Activated CD4-positive, alpha-beta T cell treated with anti-CD3 and anti-CD28 coated beads for 36 hours (primary cell): ENCODE measurements around the gene HIPK2. TPM values are rescaled to one million over a fixed set of nuclear protein-coding genes. Genes with fewer than 3 reads are reported as not detected.

ENCODE experiments used
- ATAC-seq: fragments of 200-7000 bp; cut with Tn5 transposase; one replicate; pipeline ENCODE4 v1.10.0; 2021; ENCODE audit warnings: mild to moderate bottlenecking, moderate library complexity
- CTCF ChIA-PET: fragments of 350-600 bp; sonication (Branson Sonifier 250); formaldehyde crosslinking; loops from one replicate; lab custom pipeline; 2021; ENCODE audit warnings: antibody characterized with exemption; lab: Charles Lee
- POLR2A ChIA-PET: fragments of 350-600 bp; sonication (Branson Sonifier 250); formaldehyde crosslinking; loops from one replicate; lab custom pipeline; 2021; ENCODE audit warnings: antibody characterized with exemption, inconsistent platforms; lab: Charles Lee
- DNase-seq: peaks from one replicate; pipeline ENCODE4 v3.0.0-alpha.2; 2020
- H3K27ac Mint-ChIP-seq: one replicate; pipeline ENCODE4 v1.8.0; 2021; ENCODE audit warnings: mixed read lengths
- H3K27me3 Mint-ChIP-seq: one replicate; pipeline ENCODE4 v1.8.0; 2021; ENCODE audit warnings: mixed read lengths
- H3K36me3 Mint-ChIP-seq: one replicate; pipeline ENCODE4 v1.8.0; 2021; ENCODE audit warnings: low read depth, mixed read lengths
- H3K4me1 Mint-ChIP-seq: one replicate; pipeline ENCODE4 v1.8.0; 2021; ENCODE audit warnings: mixed read lengths
- H3K4me3 Mint-ChIP-seq: one replicate; pipeline ENCODE4 v1.8.0; 2021; ENCODE audit warnings: mild to moderate bottlenecking, moderate library complexity, mixed read lengths
- H3K9me3 Mint-ChIP-seq: one replicate; pipeline ENCODE4 v1.8.0; 2021; ENCODE audit warnings: low read depth, mixed read lengths
- intact Hi-C, 2 experiments: fragments of 100-400 bp; cut with DNase I in 1 of 2; cut with micrococcal nuclease in 1 of 2; formaldehyde crosslinking; loops; one replicate each; pipeline versions ENCODE4 v1.14.2 to v1.15.1; 2022 to 2024; cut with DNase I, micrococcal nuclease
- total RNA-seq, 2 experiments: library from RNA; stranded (reverse); gene quantifications; one replicate each; pipeline ENCODE4 v1.2.3, GENCODE V29; 2021

The HIPK2 gene
- total RNA-seq, 2 experiments from 2014 or later = 23.9 to 36.2 TPM

- ATAC-seq (no peak), DNase-seq (no peak)
- H3K4me1 Mint-ChIP-seq = peaks cover 54% of the 10 kb centered on the region
- no peak overlapping the region for H3K4me3 Mint-ChIP-seq
- peaks cover 8% of the 10 kb centered on the region for H3K36me3 Mint-ChIP-seq
- intact Hi-C loops = loop anchor here in 1 of 2 experiments (1.0 kb wide), 1 partner anchor 44 kb away; no protein-coding TSS in a partner anchor
- POLR2A ChIA-PET = interaction anchor here (0.9 kb wide), 1 partner anchor 49 kb away, joined by 3 read pairs; no protein-coding TSS in a partner anchor
- H3K27me3 Mint-ChIP-seq = no peaks in the 10 kb centered on the region
- CTCF ChIA-PET = interaction anchor here (0.7 to 1.0 kb wide), 2 partner anchors 45 to 70 kb away, joined by 3 to 4 read pairs; no protein-coding TSS in a partner anchor
- H3K9me3 Mint-ChIP-seq = no peaks in the 10 kb centered on the region
- H3K27ac Mint-ChIP-seq = no peak overlapping the region
These were observed 51.8 kb downstream of the HIPK2 start for GRCh38 chr7:139725858-139726484.

- CTCF ChIA-PET = interaction anchor here (0.7 to 1.3 kb wide), 4 partner anchors 12 to 79 kb away, joined by 3 to 5 read pairs (median 4); no protein-coding TSS in a partner anchor
- H3K9me3 Mint-ChIP-seq = no peaks in the 10 kb centered on the region
- no peaks in the 10 kb centered on the region for H3K27me3 Mint-ChIP-seq
- DNase-seq (no peak), ATAC-seq (no peak)
- H3K4me3 Mint-ChIP-seq = no peak overlapping the region
- intact Hi-C loops = no loop called here
- H3K4me1 Mint-ChIP-seq = peaks cover 48% of the 10 kb centered on the region
- peaks cover 8% of the 10 kb centered on the region for H3K36me3 Mint-ChIP-seq
- no peak overlapping the region for H3K27ac Mint-ChIP-seq
- POLR2A ChIA-PET = no interaction called here
These were observed 52.7 kb downstream of the HIPK2 start for GRCh38 chr7:139725077-139725476.

GRCh38 chr7:139722604-139723003 lies 55.2 kb downstream of the HIPK2 start:
- ATAC-seq (no peak), DNase-seq (no peak)
- H3K4me3 Mint-ChIP-seq = no peak overlapping the region
- ChIA-PET CTCF (no interaction called here), POLR2A (no interaction called here)
- H3K27me3 Mint-ChIP-seq = no peaks in the 10 kb centered on the region
- no peaks in the 10 kb centered on the region for H3K9me3 Mint-ChIP-seq
- H3K4me1 Mint-ChIP-seq = peaks cover 38% of the 10 kb centered on the region
- peaks cover 3% of the 10 kb centered on the region for H3K36me3 Mint-ChIP-seq
- intact Hi-C loops = no loop called here
- no peak overlapping the region for H3K27ac Mint-ChIP-seq

GRCh38 chr7:139721821-139722220 lies 56.0 kb downstream of the HIPK2 start:
- ATAC-seq = no peak
- no peak for DNase-seq
- CTCF ChIA-PET = interaction anchor here (1.0 kb wide), 1 partner anchor 31 kb away, joined by 3 read pairs; no protein-coding TSS in a partner anchor
- Mint-ChIP-seq H3K36me3 (no peaks in the 10 kb centered on the region), H3K4me1 (peaks cover 30% of the 10 kb centered on the region), H3K9me3 (no peaks in the 10 kb centered on the region), H3K27me3 (no peaks in the 10 kb centered on the region), H3K4me3 (no peak overlapping the region), H3K27ac (no peak overlapping the region)
- POLR2A ChIA-PET = interaction anchor here (0.5 kb wide), 1 partner anchor 49 kb away, joined by 3 read pairs; no protein-coding TSS in a partner anchor
- intact Hi-C loops = no loop called here

- Mint-ChIP-seq H3K4me1 (peaks cover 26% of the 10 kb centered on the region), H3K9me3 (no peaks in the 10 kb centered on the region), H3K4me3 (no peak overlapping the region), H3K27me3 (no peaks in the 10 kb centered on the region), H3K27ac (no peak overlapping the region), H3K36me3 (peaks cover 2% of the 10 kb centered on the region)
- intact Hi-C loops = no loop called here
- ATAC-seq = no peak
- CTCF ChIA-PET = interaction anchor here (1.0 kb wide), 1 partner anchor 32 kb away, joined by 3 read pairs; no protein-coding TSS in a partner anchor
- no peak for DNase-seq
- POLR2A ChIA-PET = no interaction called here
These were observed 56.4 kb downstream of the HIPK2 start for GRCh38 chr7:139721417-139721816.

GRCh38 chr7:139720705-139721231 lies 57.0 kb downstream of the HIPK2 start:
- intact Hi-C loops = no loop called here
- peak; percentile 42 for DNase-seq

GRCh38 chr7:139720186-139720585 lies 57.6 kb downstream of the HIPK2 start:
- H3K27ac Mint-ChIP-seq = no peak overlapping the region
- H3K27me3 Mint-ChIP-seq = no peaks in the 10 kb centered on the region
- CTCF ChIA-PET = interaction anchor here (0.8 kb wide), 1 partner anchor 11 kb away, joined by 3 read pairs; no protein-coding TSS in a partner anchor
- POLR2A ChIA-PET = no interaction called here
- no peak for DNase-seq
- H3K9me3 Mint-ChIP-seq = no peaks in the 10 kb centered on the region
- peaks cover 13% of the 10 kb centered on the region for H3K36me3 Mint-ChIP-seq
- intact Hi-C loops = no loop called here
- H3K4me1 Mint-ChIP-seq = peaks cover 16% of the 10 kb centered on the region
- no peak overlapping the region for H3K4me3 Mint-ChIP-seq
- no peak for ATAC-seq

More at GRCh38 chr7:139720705-139721231, 57.0 kb downstream of the HIPK2 start:
- peak; percentile 69 for ATAC-seq
- ChIA-PET POLR2A (no interaction called here), CTCF (interaction anchor here (1.0 kb wide), 1 partner anchor 32 kb away, joined by 3 read pairs; no protein-coding TSS in a partner anchor)
- no peak overlapping the region for H3K4me3 Mint-ChIP-seq
- H3K9me3 Mint-ChIP-seq = no peaks in the 10 kb centered on the region
- H3K36me3 Mint-ChIP-seq = peaks cover 7% of the 10 kb centered on the region
- peaks cover 20% of the 10 kb centered on the region for H3K4me1 Mint-ChIP-seq
- no peaks in the 10 kb centered on the region for H3K27me3 Mint-ChIP-seq
- H3K27ac Mint-ChIP-seq = no peak overlapping the region

GRCh38 chr7:139718859-139719258 lies 58.9 kb downstream of the HIPK2 start:
- CTCF ChIA-PET = no interaction called here
- H3K36me3 Mint-ChIP-seq = peaks cover 20% of the 10 kb centered on the region
- H3K27me3 Mint-ChIP-seq = no peaks in the 10 kb centered on the region
- H3K27ac Mint-ChIP-seq = no peak overlapping the region
- POLR2A ChIA-PET = no interaction called here
- ATAC-seq (no peak), DNase-seq (no peak)
- intact Hi-C loops = no loop called here
- H3K4me3 Mint-ChIP-seq = no peak overlapping the region
- peaks cover 9% of the 10 kb centered on the region for H3K4me1 Mint-ChIP-seq
- H3K9me3 Mint-ChIP-seq = no peaks in the 10 kb centered on the region

GRCh38 chr7:139718141-139718540 lies 59.7 kb downstream of the HIPK2 start:
- Mint-ChIP-seq H3K27ac (no peak overlapping the region), H3K4me1 (peaks cover 5% of the 10 kb centered on the region), H3K27me3 (no peaks in the 10 kb centered on the region), H3K9me3 (no peaks in the 10 kb centered on the region), H3K4me3 (no peak overlapping the region), H3K36me3 (peaks cover 22% of the 10 kb centered on the region)
- DNase-seq (no peak), ATAC-seq (no peak)
- intact Hi-C loops = no loop called here
- CTCF ChIA-PET = no interaction called here
- POLR2A ChIA-PET = no interaction called here

GRCh38 chr7:139716156-139716942 lies 61.4 kb downstream of the HIPK2 start:
- Mint-ChIP-seq H3K27ac (no peak overlapping the region), H3K4me1 (peaks cover 2% of the 10 kb centered on the region), H3K9me3 (no peaks in the 10 kb centered on the region), H3K36me3 (peaks cover 24% of the 10 kb centered on the region), H3K4me3 (no peak overlapping the region), H3K27me3 (no peaks in the 10 kb centered on the region)
- ChIA-PET POLR2A (no interaction called here), CTCF (interaction anchor here (0.7 kb wide), 1 partner anchor 281 kb away, joined by 3 read pairs; no protein-coding TSS in a partner anchor)
- no peak for ATAC-seq
- no peak for DNase-seq
- intact Hi-C loops = no loop called here

- no peak for ATAC-seq
- CTCF ChIA-PET = no interaction called here
These were observed 62.5 kb downstream of the HIPK2 start for GRCh38 chr7:139715194-139715815.

More at GRCh38 chr7:139715194-139715815, 62.5 kb downstream of the HIPK2 start:
- Mint-ChIP-seq H3K9me3 (no peaks in the 10 kb centered on the region), H3K36me3 (peaks cover 30% of the 10 kb centered on the region), H3K4me3 (no peak overlapping the region), H3K27ac (no peak overlapping the region), H3K4me1 (peaks cover 4% of the 10 kb centered on the region), H3K27me3 (no peaks in the 10 kb centered on the region)
- POLR2A ChIA-PET = no interaction called here
- intact Hi-C loops = no loop called here
- DNase-seq = no peak
